ENCODE measurements around the gene ZFYVE28.

The ZFYVE28 gene

GRCh38 chr4:2260344-2261109 lies 157.9 kb downstream of the ZFYVE28 start:
- no peak for DNase-seq (ENCODE audit: low read depth)
- peak overlapping the region; percentile 87 for H3K4me3 ChIP-seq (ENCODE audit: low read depth, low read length)

DNA sequence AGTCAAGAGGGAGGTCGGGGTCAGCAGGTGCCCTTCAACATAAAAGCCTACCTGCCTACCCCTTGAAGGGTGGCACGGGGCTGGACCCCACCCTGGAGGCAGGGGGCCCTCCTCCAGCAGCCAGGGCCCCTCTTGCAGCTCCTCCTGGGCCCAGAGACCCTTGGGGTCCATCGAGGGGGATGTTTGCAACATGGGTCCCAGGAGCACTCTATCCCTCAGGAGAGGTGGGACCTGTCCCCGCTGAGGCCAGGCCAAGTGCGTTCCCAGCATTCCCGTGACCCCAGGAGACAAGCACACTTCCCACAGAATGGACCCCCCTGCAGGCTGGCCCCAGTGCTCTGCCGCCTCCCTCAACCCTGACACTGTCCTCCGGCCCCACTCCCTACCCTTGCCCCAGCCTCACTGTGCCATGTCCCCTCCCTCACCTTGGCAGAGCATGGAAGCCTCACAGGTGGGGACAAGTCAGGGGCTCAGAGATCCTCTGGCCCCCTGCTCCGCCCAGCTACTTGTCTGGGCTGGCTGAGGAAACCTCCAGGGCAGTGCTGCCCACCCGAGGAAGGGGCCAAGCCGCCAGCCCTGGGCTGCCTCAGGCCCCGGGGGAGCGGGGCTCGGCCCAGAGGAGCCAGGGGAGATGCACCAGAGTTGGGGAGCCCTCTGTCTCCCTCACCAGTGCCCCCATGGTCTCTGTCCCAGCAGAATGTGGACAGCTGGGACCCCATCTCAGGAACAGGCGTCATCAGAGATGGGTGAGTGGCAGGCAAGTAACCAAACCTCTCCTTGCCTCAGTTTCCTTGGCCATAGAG lies 158.7 kb downstream of the ZFYVE28 start:
- no peak for DNase-seq (ENCODE audit: low read depth)
- H3K4me3 ChIP-seq (ENCODE audit: low read depth, low read length): peak overlapping the region; percentile 87

DNA sequence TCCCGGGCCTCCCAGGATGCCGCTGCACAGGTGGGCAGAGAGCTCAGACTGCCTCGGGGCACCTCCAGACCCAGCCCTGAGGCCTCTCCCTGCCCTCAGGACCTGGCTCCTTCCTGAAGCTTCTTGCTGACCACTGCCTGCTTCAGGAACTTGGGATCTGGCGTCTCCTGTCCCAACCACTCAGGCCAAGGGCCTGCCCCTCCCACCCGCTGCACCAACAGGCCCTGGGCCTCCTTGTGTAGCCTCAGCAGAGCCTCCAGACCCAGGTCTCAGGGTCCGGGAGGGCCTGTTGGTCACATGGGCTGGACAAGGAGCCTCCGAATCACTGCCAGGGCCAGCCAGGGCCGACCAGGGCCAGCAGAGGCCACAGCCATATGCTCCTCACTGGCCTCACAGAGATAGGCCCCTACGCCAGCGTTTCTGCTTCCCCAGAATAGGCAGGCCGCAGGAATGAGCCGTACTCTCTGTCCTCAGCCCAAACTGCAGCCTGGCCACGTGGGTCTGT lies 159.4 kb downstream of the ZFYVE28 start:
- no peak overlapping the region for H3K4me3 ChIP-seq (ENCODE audit: low read depth, low read length)
- DNase-seq (ENCODE audit: low read depth): no peak

GRCh38 chr4:2258091-2259035 lies 160.1 kb downstream of the ZFYVE28 start:
- no peak for DNase-seq (ENCODE audit: low read depth)
- no peak overlapping the region for H3K4me3 ChIP-seq (ENCODE audit: low read depth, low read length)

GRCh38 chr4:2257361-2258081 lies 160.9 kb downstream of the ZFYVE28 start:
- DNase-seq (ENCODE audit: low read depth): no peak
- no peak overlapping the region for H3K4me3 ChIP-seq (ENCODE audit: low read depth, low read length)

DNA sequence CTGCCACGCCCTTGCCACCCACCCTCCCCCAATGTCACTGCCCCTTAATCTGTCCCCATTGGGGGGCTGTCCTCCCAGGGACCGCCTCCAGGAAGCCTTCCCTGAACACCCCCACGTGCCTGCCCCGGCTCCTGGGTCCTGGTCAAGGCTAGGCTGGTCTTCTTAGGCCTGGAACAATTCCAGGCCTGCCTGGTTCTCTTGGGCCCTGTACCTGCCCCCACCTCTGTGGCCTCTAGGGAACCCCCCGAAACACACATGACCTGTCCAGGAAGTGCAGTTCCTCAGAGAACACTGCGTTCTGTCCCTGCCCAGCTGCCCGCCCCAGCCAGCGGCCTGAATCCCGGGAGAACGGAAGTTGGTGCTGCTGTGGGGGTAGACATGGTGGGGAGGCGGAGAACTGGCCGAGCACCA lies 161.7 kb downstream of the ZFYVE28 start:
- no peak overlapping the region for H3K4me3 ChIP-seq (ENCODE audit: low read depth, low read length)
- DNase-seq (ENCODE audit: low read depth): no peak

GRCh38 chr4:2256156-2256731 lies 162.2 kb downstream of the ZFYVE28 start:
- no peak overlapping the region for H3K4me3 ChIP-seq (ENCODE audit: low read depth, low read length)
- DNase-seq (ENCODE audit: low read depth): no peak

GRCh38 chr4:2255501-2256155 lies 162.8 kb downstream of the ZFYVE28 start:
- H3K4me3 ChIP-seq (ENCODE audit: low read depth, low read length): no peak overlapping the region
- no peak for DNase-seq (ENCODE audit: low read depth)

DNA sequence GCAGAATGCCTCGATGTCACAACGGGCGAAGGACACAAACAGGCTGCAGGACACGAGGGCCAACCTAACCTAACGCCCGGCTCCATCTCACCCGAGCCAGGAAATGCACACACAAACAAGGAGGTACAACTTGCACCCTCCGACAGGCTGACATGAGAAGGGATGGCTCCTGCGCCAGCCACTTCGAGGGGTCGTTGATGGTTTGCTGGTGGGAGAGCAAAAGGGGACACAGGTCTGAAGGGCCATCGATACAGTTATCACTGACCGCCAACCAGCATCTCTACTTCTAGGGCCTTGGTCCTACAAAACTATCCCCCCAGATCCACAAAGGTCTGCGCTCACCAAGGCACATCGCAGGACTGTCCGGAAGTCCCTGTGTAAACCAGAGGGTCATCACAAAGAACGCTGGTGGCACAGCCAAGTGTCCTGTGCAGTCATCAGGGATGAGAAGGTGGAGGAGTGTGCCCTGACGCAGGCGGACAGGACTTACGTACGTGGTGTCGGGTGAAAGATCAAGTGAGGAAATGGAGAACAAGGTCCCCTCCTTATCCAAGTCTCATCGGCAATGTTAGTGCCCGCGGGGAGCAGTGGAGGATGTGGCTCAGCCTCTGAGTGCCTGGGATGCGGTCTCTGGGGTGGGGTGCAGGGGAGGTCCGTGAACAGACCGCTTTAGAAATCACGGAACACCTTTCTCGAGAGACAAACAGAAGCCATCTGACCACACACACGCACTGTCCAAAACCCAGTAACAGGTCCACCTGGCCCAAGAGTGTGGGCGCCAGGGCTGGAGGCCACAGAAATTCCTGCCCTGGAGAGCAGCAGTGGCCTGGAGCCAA lies 163.6 kb downstream of the ZFYVE28 start:
- no peak overlapping the region for H3K4me3 ChIP-seq (ENCODE audit: low read depth, low read length)
- DNase-seq (ENCODE audit: low read depth): no peak

DNA sequence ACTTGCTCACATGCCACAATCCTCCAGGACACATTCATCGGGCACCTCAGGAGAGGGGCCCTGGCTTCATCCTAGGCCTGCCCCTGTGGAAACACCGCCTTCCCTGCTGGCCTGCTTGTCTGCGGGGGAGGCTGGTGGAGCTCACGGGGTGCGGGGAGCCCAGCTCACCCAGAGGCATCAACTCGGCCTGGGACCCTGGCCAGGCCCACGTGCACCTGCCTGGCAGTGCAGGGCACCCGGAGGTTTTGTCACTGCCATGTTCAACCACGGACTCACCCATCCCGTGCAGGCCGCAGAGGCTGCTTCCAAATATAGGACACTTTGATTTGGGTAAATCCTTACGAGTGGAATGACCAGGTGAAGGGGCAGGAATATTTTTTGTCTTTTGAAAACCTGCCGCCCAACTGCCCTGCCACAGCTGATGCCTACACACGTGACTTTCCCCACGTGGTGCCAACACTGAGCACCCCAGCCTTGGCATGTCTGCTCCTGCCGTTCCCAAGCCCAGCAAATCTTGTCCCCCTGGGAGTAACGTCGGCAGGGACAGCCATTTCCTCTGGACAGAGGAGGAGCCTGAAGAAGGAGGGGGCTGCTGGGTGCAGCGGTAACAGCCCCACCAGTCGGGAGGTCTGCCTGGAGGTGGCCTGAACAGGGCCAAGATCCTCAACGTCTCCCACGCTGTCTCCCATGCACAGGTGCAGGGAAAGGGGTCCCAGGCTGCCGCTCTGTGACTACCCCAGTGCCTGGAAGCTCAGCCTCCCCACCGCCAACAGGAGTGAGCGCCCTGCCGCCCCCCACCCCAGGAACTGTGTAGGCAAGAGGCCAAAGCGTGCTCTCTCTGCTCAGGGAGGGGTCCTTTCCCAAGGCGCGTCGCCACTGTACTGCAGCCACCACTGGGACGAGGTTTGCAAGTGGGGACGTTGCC lies 165.0 kb downstream of the ZFYVE28 start:
- no peak for DNase-seq (ENCODE audit: low read depth)
- no peak overlapping the region for H3K4me3 ChIP-seq (ENCODE audit: low read depth, low read length)

GRCh38 chr4:2252530-2253091 lies 165.8 kb downstream of the ZFYVE28 start:
- H3K4me3 ChIP-seq (ENCODE audit: low read depth, low read length): no peak overlapping the region
- DNase-seq (ENCODE audit: low read depth): no peak

DNA sequence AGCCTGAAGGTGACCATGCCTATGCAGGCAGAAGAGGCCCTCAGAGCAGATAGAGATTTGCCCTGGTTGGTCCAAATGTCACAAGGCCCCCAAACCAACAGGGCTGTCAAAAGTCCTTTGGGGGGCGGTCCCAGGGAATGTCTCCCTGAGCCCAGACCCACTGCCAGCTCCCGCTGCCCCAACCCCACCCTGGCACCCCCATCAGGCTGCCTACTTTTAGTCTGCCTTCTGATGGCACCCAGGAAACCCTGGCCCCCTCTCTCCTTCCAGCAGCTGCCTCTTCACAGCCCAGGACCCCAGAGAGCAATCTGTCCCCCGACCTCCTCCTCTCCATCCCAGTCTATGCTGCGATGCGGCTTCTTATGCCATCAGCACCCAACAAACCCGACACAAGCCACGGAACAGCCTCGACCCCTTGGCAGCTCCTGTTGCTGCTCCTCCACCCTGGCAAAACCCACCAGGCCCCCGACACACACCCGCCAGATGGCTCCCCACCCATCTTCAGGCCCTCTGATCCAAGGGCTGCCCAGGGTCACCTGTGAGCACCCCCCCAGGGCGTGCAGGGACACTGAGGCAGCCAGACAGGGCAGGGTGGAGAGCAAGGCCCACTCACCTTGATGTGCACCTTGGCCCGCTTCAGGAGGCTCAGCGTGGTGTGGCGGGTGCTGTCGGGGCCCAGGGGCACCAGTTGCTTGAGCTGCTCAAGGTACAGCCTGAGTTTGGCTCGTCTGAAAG lies 166.5 kb downstream of the ZFYVE28 start:
- no peak overlapping the region for H3K4me3 ChIP-seq (ENCODE audit: low read depth, low read length)
- no peak for DNase-seq (ENCODE audit: low read depth)

DNA sequence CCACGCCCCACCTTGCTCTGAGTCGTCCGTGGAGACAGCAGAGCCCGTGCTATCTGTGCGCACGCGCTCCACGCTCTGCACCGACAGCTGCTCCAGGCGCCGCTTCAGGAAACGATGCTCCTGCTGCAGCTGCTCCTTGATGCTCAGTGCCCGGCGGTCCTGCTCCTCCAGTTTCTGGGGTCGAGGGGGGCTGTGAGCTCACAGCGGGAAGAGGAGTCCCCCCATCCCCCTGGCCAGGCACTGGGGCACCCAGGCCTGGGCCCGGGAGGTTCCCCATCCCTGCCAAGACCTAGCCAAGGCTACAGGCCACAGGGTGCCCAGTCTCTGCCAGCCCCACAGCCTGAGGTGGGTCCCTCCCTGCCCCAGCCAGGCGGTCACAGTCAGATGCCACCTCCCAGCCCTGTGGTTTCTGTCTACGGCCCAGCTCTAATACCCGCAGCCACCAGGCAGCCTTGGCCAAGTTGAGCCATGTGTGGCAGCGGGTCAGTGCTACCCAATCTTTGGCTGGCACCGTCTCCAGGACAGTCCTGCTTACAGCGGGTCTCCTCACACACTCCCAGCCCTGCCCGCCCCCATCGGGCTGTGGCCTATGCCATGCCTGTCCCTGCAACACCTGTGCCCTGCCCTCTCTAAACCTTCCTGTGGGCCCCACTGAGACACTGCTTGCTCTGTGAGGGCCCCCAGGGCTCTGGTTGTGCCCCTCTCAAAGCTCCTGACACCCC lies 167.2 kb downstream of the ZFYVE28 start:
- no peak overlapping the region for H3K4me3 ChIP-seq (ENCODE audit: low read depth, low read length)
- no peak for DNase-seq (ENCODE audit: low read depth)

DNA sequence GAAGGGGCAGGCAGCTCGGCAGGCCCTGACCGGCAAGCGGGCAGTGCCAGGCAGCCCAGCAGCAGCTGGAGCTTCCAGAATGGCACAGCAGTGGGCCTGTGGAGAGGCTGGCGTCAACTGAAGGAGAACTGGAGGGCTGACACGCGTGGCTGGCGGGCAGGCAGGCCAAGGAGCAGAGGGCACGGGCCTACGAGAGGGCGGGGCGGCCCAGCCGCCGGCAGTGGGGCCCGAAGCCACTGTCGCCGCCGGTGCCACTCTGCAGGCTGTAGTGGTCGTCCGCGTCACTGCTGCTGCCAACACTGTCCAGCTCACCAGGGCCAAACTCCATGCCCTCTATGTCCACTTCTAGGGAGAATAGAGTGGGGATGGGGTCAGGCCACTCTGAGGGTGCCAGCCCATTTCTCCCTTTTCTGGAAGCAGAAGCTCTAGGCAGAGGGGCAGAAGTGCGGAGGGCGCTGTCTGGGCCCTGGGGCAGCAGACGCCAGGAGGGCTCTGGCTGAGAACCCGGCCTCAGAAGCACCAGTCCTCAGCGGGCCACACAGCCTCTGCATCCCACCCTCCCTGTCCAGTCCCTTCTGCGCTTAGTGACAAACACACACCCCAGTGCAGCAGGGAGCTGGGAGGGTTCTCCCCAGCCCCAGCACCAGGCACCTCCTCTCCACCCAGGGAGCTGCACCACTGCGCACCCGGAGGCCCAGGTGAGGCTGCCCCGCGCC lies 167.9 kb downstream of the ZFYVE28 start:
- no peak overlapping the region for H3K4me3 ChIP-seq (ENCODE audit: low read depth, low read length)

More for the DNA sequence above, 167.9 kb downstream of the ZFYVE28 start:
- DNase-seq (ENCODE audit: low read depth): no peak

Measured in skeletal muscle cell (primary cell).